HepG2 (cell line): ENCODE results near the gene RHOD. TPM values are rescaled to one million over a fixed set of nuclear protein-coding genes. Genes with fewer than 3 reads are reported as not detected.

Experiments used
- ATAC-seq: fragments of 200-7000 bp; cut with Tn5 transposase; 3 replicates; pipeline ENCODE4 v1.9.1; 2020; ENCODE audit warnings: mild to moderate bottlenecking, moderate library complexity
- BruUV-seq: library from RNA; stranded (reverse); fragments of 400-500 nt; replicated peaks from 2 replicates; lab custom pipeline; 2021; lab: Mats Ljungman, UMichigan
- CTCF ChIA-PET: fragments of 300-600 bp; formaldehyde crosslinking; extraction: SDS; loops from one replicate; lab custom pipeline; 2021; ENCODE audit warnings: low total read pairs, inconsistent platforms, low intra/inter-chr PET ratio; lab: Yijun Ruan, JAX
- POLR2A ChIA-PET: fragments of 350-600 bp; sonication (Branson Sonifier 250); formaldehyde crosslinking; loops from one replicate; lab custom pipeline; 2020; ENCODE audit warnings: antibody characterized with exemption, inconsistent platforms; lab: Yijun Ruan, JAX
- DNase-seq: peaks from one replicate; pipeline ENCODE4 v3.0.0-alpha.2; 2015; ENCODE audit warnings: low spot score
- FAIRE-seq: peaks from 3 replicates; lab custom pipeline; 2011; peaks lifted over from hg19 to GRCh38; lab: Jason Lieb, UNC
- H2AFZ ChIP-seq: one replicate; pipeline ENCODE4 v1.6.1; 2011; ENCODE audit warnings: low read length, inconsistent platforms
- H3K27ac ChIP-seq: fragments of 300-600 bp; 3 replicates; pipeline ENCODE4 v1.8.0; 2011; ENCODE audit warnings: mixed run types, mild to moderate bottlenecking, mixed read lengths, low read length, inconsistent platforms; ENCODE audit not compliant: insufficient read depth; ENCODE audit errors: extremely low read length
- H3K27me3 ChIP-seq, 2 experiments: fragments of 200-600 bp in 1 of 2; 2 replicates in 1 of 2; 3 replicates in 1 of 2; pipeline versions ENCODE4 v1.6.0 to v1.8.0; 2011; ENCODE audit warnings: low read length in 2 of 2, mild to moderate bottlenecking in 2 of 2, moderate library complexity in 2 of 2, inconsistent platforms in 1 of 2; ENCODE audit not compliant: insufficient read depth in 2 of 2, control insufficient read depth in 1 of 2
- H3K36me3 ChIP-seq, 2 experiments: fragments of 200-600 bp in 1 of 2; replicated peaks in 1 of 2; 2 replicates in 1 of 2; 3 replicates in 1 of 2; pipeline versions ENCODE4 v1.5.1 to v1.8.0; 2011; ENCODE audit warnings: low read length in 2 of 2, inconsistent platforms in 1 of 2; ENCODE audit not compliant: insufficient read depth in 2 of 2, control insufficient read depth in 1 of 2
- H3K4me1 ChIP-seq: 2 replicates; pipeline ENCODE4 v1.5.1; 2012; ENCODE audit warnings: low read length, inconsistent platforms; ENCODE audit not compliant: insufficient read depth
- H3K4me2 ChIP-seq: 2 replicates; pipeline ENCODE4 v1.6.0; 2011; ENCODE audit warnings: low read depth, low read length, inconsistent platforms
- H3K4me3 ChIP-seq, 3 experiments: fragments of 200-600 bp in 1 of 3; sonication (generic), shearing (Covaris generic) in 1 of 3; replicated peaks in 1 of 3; 2 replicates each; pipeline ENCODE4 v1.5.1; 2011 to 2016; ENCODE audit warnings: low read length in 3 of 3, inconsistent platforms in 2 of 3, low read depth in 2 of 3, mild to moderate bottlenecking in 2 of 3, control low read depth in 1 of 3, mixed read lengths in 1 of 3; ENCODE audit not compliant: insufficient read depth in 1 of 3
- H3K79me2 ChIP-seq: one replicate; pipeline ENCODE4 v1.6.1; 2011; ENCODE audit warnings: low read length, inconsistent platforms; ENCODE audit not compliant: insufficient read depth
- H3K9ac ChIP-seq: 2 replicates; pipeline ENCODE4 v1.6.0; 2011; ENCODE audit warnings: mild to moderate bottlenecking, low read depth, low read length, inconsistent platforms; ENCODE audit not compliant: insufficient read depth
- H3K9me3 ChIP-seq: 2 replicates; pipeline ENCODE4 v1.5.1; 2012; ENCODE audit warnings: mild to moderate bottlenecking, low read length
- H4K20me1 ChIP-seq: 2 replicates; pipeline ENCODE4 v1.6.0; 2011; ENCODE audit warnings: inconsistent platforms, mild to moderate bottlenecking, low read length, moderate library complexity; ENCODE audit not compliant: insufficient read depth
- DPF2 ChIP-seq: sonication (generic); formaldehyde crosslinking; IDR thresholded peaks from 2 replicates; pipeline ENCODE4 v1.4.0; 2020; ENCODE audit warnings: mild to moderate bottlenecking, low read depth, missing genetic modification reagents, borderline replicate concordance
- EP300 ChIP-seq, 3 experiments: sonication (generic) in 1 of 3; formaldehyde crosslinking in 1 of 3; IDR thresholded peaks; 2 replicates each; pipeline versions ENCODE4 v1.5.1 to v1.6.1; 2011 to 2020; ENCODE audit warnings: low read depth in 2 of 3, low read length in 2 of 3, borderline replicate concordance in 1 of 3, improper control_type of control experiment in 1 of 3, mild to moderate bottlenecking in 1 of 3, missing genetic modification reagents in 1 of 3, moderate library complexity in 1 of 3
- FOXP1 ChIP-seq, 2 experiments: fragments of 450-650 bp in 1 of 2; IDR thresholded peaks; 2 replicates each; pipeline ENCODE4 v1.6.1; 2017 to 2018; ENCODE audit warnings: antibody characterized with exemption in 1 of 2
- KMT2B ChIP-seq: IDR thresholded peaks from 2 replicates; pipeline ENCODE4 v1.6.1; 2016; ENCODE audit warnings: missing genetic modification reagents, missing compliant biosample characterization
- ONECUT2 ChIP-seq: sonication (generic); formaldehyde crosslinking; IDR thresholded peaks from 2 replicates; pipeline ENCODE4 v1.4.0; 2020; ENCODE audit warnings: missing genetic modification reagents
- PCBP2 ChIP-seq: fragments of 200-400 bp; formaldehyde crosslinking; optimal IDR thresholded peaks from 2 replicates; pipeline ENCODE3; 2018; ENCODE audit warnings: low read length, low read depth; ENCODE audit not compliant: poor library complexity, severe bottlenecking
- RAD51 ChIP-seq: fragments of 450-650 bp; IDR thresholded peaks from 2 replicates; pipeline ENCODE4 v1.6.1; 2016; ENCODE audit warnings: borderline replicate concordance
- SP140L ChIP-seq: sonication (generic); formaldehyde crosslinking; IDR thresholded peaks from 2 replicates; pipeline ENCODE4 v1.4.0; 2020; ENCODE audit warnings: missing genetic modification reagents, borderline replicate concordance
- ZFP41 ChIP-seq: sonication (generic); formaldehyde crosslinking; IDR thresholded peaks from 2 replicates; pipeline ENCODE4 v1.4.0; 2020; ENCODE audit warnings: mild to moderate bottlenecking, missing genetic modification reagents, borderline replicate concordance
- ZNF225 ChIP-seq: sonication (generic); formaldehyde crosslinking; IDR thresholded peaks from 2 replicates; pipeline ENCODE4 v1.4.0; 2020; ENCODE audit warnings: mild to moderate bottlenecking, missing genetic modification reagents
- ZNF335 ChIP-seq: sonication (generic); formaldehyde crosslinking; IDR thresholded peaks from 2 replicates; pipeline ENCODE4 v1.4.0; 2020; ENCODE audit warnings: missing genetic modification reagents
- ZNF441 ChIP-seq: sonication (generic); formaldehyde crosslinking; IDR thresholded peaks from 2 replicates; pipeline ENCODE4 v1.7.0; 2021; ENCODE audit warnings: missing genetic modification reagents, borderline replicate concordance
- ZNF674 ChIP-seq: sonication (generic); formaldehyde crosslinking; IDR thresholded peaks from 2 replicates; pipeline ENCODE4 v1.5.0; 2020; ENCODE audit warnings: low read depth, mild to moderate bottlenecking, missing genetic modification reagents
- ZNF7 ChIP-seq: IDR thresholded peaks from 2 replicates; pipeline ENCODE4 v1.6.1; 2016; ENCODE audit warnings: missing biosample characterization, missing genetic modification reagents
- WGBS: methylation state at CpG from one replicate; pipeline ENCODE4 v1.1.6; 2017; ENCODE audit warnings: low lambda C conversion rate; 5-methylcytosine and 5-hydroxymethylcytosine counted together
- in situ Hi-C: cut with HindIII; loops from 2 replicates; pipeline ENCODE4 v1.10.0; 2017; ENCODE audit warnings: low pct_unique_long_range_greater_than_20kb; ENCODE audit not compliant: extremely low pct_ligation_motif_present
- intact Hi-C: fragments of 100-400 bp; cut with micrococcal nuclease; formaldehyde crosslinking; loops from one replicate; pipeline ENCODE4 v1.10.0; 2022; ENCODE audit not compliant: unreplicated experiment
- polyA plus RNA-seq, 8 experiments: library from polyadenylated mRNA; depleted of rRNA in 3 of 8; stranded (reverse) in 7 of 8; unstranded in 1 of 8; fragments of >200 nt; fragmentation: Illumina TruSeq in 4 of 8; extraction: Trizol in 4 of 8; gene quantifications; 2 replicates each; pipeline versions ENCODE4 v1.2.1 to v1.2.3, GENCODE V29; 2011 to 2016; ENCODE audit warnings: low read depth in 4 of 8, missing spikeins in 1 of 8, mixed read lengths in 1 of 8; ENCODE audit not compliant: insufficient read depth in 1 of 8
- total RNA-seq, 5 experiments: library from RNA; depleted of rRNA; stranded (reverse); fragments of >200 nt; fragmentation: Illumina TruSeq; extraction: Trizol; gene quantifications; 2 replicates each; pipeline ENCODE4 v1.2.3, GENCODE V29; 2016; ENCODE audit warnings: low read depth in 1 of 5
- TF ChIP-seq, protein P1 (sequence below): sonication (generic); formaldehyde crosslinking; IDR thresholded peaks from 2 replicates; pipeline ENCODE4 v1.4.0; 2020; ENCODE audit warnings: missing genetic modification reagents, borderline replicate concordance
- TF ChIP-seq, protein P2 (sequence below): sonication (generic); formaldehyde crosslinking; IDR thresholded peaks from 2 replicates; pipeline ENCODE4 v1.4.0; 2020; ENCODE audit warnings: missing genetic modification reagents

The RHOD gene
- total and polyA plus RNA-seq, 2 of the 13 experiments (the other 11 are each of a cell fraction or from before 2014, with no cell fraction given), result 0.27 to 0.98 TPM

DNA sequence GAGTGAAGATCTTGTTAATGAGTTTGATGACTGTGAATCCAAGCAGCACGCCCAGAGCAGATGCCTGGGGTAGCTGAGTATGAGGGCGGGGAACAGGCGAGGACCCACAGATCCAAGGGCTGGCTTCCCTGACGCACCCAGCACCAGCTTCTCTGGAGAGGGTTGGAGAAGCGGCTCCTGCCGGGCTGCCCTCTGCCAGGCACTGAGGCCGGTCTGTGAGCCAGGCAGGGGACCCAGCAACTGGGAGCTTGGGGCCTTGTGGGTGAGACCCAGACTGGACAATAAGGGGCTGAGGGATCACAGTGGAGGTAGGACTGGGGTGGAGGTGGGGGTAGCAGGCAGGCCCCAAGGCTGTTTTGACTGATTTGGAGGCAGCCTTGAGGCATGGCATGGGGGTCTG lies 42.3 kb upstream of the RHOD start:
- no peak for TF ChIP-seq KMT2B (CRISPR knock-in tag)
- no peak for TF ChIP-seq RAD51
- TF ChIP-seq ZNF441 (CRISPR knock-in tag), result no peak
- TF ChIP-seq DPF2 (CRISPR knock-in tag), result no peak
- TF ChIP-seq EP300 (IDR thresholded peaks at IDR 0.05; ENCODE audit: low read depth in 2 of 2, low read length in 2 of 2), result no peak
- no peak for TF ChIP-seq EP300 (CRISPR knock-in tag; IDR thresholded peaks at IDR 0.05; ENCODE audit: borderline replicate concordance)
- no peak for TF ChIP-seq ZNF674 (CRISPR knock-in tag)
- no peak for TF ChIP-seq ZNF7
- no peak for TF ChIP-seq ZNF335 (CRISPR knock-in tag)

DNA sequence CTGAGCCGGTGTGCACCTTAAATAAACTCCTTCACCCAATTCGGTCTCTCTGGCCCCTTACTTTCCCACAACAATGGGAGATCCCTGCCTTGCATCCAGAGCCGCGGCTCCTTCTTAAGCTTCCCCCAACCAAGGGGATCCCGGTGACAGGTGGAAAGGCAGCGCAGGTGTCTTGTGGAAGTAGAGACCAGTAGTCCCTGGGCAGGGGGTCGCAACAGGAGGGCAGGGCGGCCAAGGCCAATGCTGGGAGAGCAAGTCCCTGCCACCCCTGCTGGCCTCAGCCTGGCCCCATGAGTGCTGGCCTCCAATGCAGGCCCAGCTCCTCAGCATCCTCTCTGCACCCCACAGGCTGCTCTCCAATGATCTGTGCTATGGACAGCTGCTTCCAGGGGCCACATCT lies 41.6 kb upstream of the RHOD start:
- in situ Hi-C loops, result no loop called here
- 52% methylated on average over 6 of the region's 8 CpGs for WGBS
- Histone ChIP-seq H3K4me2 (no peak overlapping the region), H3K27ac (no peak overlapping the region), H3K36me3 (no peaks in the 10 kb centered on the region), H2AFZ (no peak overlapping the region), H3K4me1 (peaks cover 8% of the 10 kb centered on the region), H3K9me3 (no peaks in the 10 kb centered on the region), H4K20me1 (no peaks in the 10 kb centered on the region), H3K4me3 (no peak overlapping the region), H3K9ac (no peak overlapping the region), H3K79me2 (no peaks in the 10 kb centered on the region), H3K27me3 (peaks cover 4 to 5% of the 10 kb centered on the region in 2 experiments; a peak in 3 of 5 replicates)
- no TSS peak for BruUV-seq
- ChIA-PET POLR2A (no interaction called here), CTCF (no interaction called here)
- intact Hi-C loops, result no loop called here
- ATAC-seq (no peak), FAIRE-seq (no peak), DNase-seq (no peak)
- no peak for TF ChIP-seq FOXP1 (IDR thresholded peaks at IDR 0.05)
- no peak for TF ChIP-seq FOXP1 (CRISPR knock-in tag; IDR thresholded peaks at IDR 0.05)
- no peak for TF ChIP-seq ZFP41 (CRISPR knock-in tag)
- TF ChIP-seq, protein P1, sequence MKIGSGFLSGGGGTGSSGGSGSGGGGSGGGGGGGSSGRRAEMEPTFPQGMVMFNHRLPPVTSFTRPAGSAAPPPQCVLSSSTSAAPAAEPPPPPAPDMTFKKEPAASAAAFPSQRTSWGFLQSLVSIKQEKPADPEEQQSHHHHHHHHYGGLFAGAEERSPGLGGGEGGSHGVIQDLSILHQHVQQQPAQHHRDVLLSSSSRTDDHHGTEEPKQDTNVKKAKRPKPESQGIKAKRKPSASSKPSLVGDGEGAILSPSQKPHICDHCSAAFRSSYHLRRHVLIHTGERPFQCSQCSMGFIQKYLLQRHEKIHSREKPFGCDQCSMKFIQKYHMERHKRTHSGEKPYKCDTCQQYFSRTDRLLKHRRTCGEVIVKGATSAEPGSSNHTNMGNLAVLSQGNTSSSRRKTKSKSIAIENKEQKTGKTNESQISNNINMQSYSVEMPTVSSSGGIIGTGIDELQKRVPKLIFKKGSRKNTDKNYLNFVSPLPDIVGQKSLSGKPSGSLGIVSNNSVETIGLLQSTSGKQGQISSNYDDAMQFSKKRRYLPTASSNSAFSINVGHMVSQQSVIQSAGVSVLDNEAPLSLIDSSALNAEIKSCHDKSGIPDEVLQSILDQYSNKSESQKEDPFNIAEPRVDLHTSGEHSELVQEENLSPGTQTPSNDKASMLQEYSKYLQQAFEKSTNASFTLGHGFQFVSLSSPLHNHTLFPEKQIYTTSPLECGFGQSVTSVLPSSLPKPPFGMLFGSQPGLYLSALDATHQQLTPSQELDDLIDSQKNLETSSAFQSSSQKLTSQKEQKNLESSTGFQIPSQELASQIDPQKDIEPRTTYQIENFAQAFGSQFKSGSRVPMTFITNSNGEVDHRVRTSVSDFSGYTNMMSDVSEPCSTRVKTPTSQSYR (CRISPR knock-in tag), result no peak
- TF ChIP-seq ZNF225 (CRISPR knock-in tag), result no peak
- no peak for TF ChIP-seq SP140L (CRISPR knock-in tag)
- no peak for TF ChIP-seq PCBP2
- no peak for TF ChIP-seq ONECUT2
- TF ChIP-seq, protein P2, sequence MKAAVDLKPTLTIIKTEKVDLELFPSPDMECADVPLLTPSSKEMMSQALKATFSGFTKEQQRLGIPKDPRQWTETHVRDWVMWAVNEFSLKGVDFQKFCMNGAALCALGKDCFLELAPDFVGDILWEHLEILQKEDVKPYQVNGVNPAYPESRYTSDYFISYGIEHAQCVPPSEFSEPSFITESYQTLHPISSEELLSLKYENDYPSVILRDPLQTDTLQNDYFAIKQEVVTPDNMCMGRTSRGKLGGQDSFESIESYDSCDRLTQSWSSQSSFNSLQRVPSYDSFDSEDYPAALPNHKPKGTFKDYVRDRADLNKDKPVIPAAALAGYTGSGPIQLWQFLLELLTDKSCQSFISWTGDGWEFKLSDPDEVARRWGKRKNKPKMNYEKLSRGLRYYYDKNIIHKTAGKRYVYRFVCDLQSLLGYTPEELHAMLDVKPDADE, result no peak

More for the DNA sequence above, 42.3 kb upstream of the RHOD start:
- peaks cover 15% of the 10 kb centered on the region for H3K4me1 ChIP-seq
- intact Hi-C loops (no loop called here), in situ Hi-C loops (no loop called here)
- DNase-seq (no peak), FAIRE-seq (no peak), ATAC-seq (no peak)
- no peaks in the 10 kb centered on the region for H3K79me2 ChIP-seq
- BruUV-seq, result no TSS peak
- H4K20me1 ChIP-seq, result no peaks in the 10 kb centered on the region
- H3K27ac ChIP-seq, result no peak overlapping the region
- no peaks in the 10 kb centered on the region for H3K9me3 ChIP-seq
- H3K9ac ChIP-seq, result no peak overlapping the region
- no peaks in the 10 kb centered on the region for H3K36me3 ChIP-seq
- H3K27me3 ChIP-seq, result peaks cover 4 to 5% of the 10 kb centered on the region in 2 experiments; a peak in 3 of 5 replicates
- H3K4me2 ChIP-seq, result no peak overlapping the region
- CTCF ChIA-PET, result no interaction called here
- WGBS, result 62% methylated on average over 5 of the region's 7 CpGs
- H3K4me3 ChIP-seq, result no peak overlapping the region
- POLR2A ChIA-PET, result no interaction called here
- no peak overlapping the region for H2AFZ ChIP-seq
